HG02973 (cell line): Measurements from ENCODE around the gene FGFRL1.

ENCODE experiments used
- ATAC-seq: cut with Tn5 transposase; IDR thresholded peaks from one replicate; pipeline ENCODE4 v1.9.1; 2021; ENCODE audit warnings: moderate library complexity; ENCODE audit not compliant: unreplicated experiment

The FGFRL1 gene

GRCh38 chr4:1062419-1062818 lies 51.0 kb downstream of the FGFRL1 start:
- no peak for ATAC-seq

GRCh38 chr4:1065732-1066131 lies 54.3 kb downstream of the FGFRL1 start:
- no peak for ATAC-seq

GRCh38 chr4:1069394-1069793 lies 58.0 kb downstream of the FGFRL1 start:
- ATAC-seq: no peak

GRCh38 chr4:1072830-1073446 lies 61.5 kb downstream of the FGFRL1 start:
- no peak for ATAC-seq

- ATAC-seq: no peak
Measured at GRCh38 chr4:1074077-1074476, 62.7 kb downstream of the FGFRL1 start.

- ATAC-seq: no peak
Measured at GRCh38 chr4:1075225-1075624, 63.8 kb downstream of the FGFRL1 start.

- ATAC-seq: no peak
Measured at GRCh38 chr4:1075809-1076699, 64.6 kb downstream of the FGFRL1 start.
